ENCODE results near the gene TECR. TPM values are rescaled to one million over a fixed set of nuclear protein-coding genes. Genes with fewer than 3 reads are reported as not detected.
A peak's percentile ranks its signal among the peaks of the same experiment; 100 is the strongest.
"Not testable (repeated sequence)": the region's sequence is repeated elsewhere in the genome, so short reads cannot be mapped to it uniquely, and the experiment has no call there.

TECR gene
- total RNA-seq, 1 donor from 2014 or later: 177 TPM

- H3K4me1 Mint-ChIP-seq: peaks cover 15% of the 10 kb centered on the region
- TF ChIP-seq CTCF (conservative IDR thresholded peaks at IDR 0.05): no peak
- H3K9me3 Mint-ChIP-seq: no peaks in the 10 kb centered on the region
- peak; percentile 44 for DNase-seq (ENCODE audit: low read depth, low spot score)
- no peak overlapping the region for H3K27ac Mint-ChIP-seq (ENCODE audit: unreplicated experiment)
- no peaks in the 10 kb centered on the region for H3K27me3 Mint-ChIP-seq (ENCODE audit: low read depth)
- H3K4me3 Mint-ChIP-seq: no peak overlapping the region
- no peaks in the 10 kb centered on the region for H3K36me3 Mint-ChIP-seq (ENCODE audit: low read depth)
Measured at GRCh38 chr19:14536926-14537692, 7.7 kb downstream of the TECR start.

DNA sequence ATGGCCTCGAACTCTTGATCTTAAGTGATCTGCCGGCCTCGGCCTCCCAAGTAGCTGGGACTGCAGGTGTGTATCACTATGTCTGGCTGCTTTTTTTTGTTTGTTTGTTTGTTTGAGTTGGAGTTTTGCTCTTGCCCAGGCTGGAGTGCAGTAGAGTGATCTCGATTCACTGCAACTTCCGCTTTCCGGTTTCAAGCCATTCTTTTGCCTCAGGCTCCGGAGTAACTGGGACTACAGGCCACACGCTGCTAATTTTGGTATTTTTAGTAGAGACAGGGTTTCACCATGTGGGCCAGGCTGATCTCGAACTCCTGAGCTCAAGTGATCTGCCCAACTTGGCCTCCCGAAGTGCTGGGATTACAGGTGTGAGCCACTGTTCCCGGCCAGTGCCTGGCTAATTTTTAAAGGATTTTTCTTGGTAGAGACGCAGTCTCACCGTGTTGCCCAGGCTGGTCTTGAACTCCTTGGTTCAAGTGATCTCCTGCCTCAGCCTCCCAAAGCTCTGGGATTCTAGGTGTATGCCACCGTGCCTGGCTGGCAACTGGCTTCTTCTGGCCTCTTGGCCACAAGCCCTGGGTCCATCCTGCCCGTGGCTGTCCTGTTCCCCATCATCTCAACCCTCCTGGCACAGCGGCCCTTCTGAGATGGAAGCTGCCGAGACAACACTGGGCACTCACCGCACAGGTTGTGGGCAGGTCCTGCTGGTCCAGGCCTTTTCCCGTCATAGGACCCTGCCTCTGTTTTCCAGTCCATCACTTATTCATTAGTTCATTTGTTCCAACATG, 11.5 kb downstream of the TECR start:
- no peak for TF ChIP-seq CTCF (conservative IDR thresholded peaks at IDR 0.05)
- H3K4me3 Mint-ChIP-seq: no peak overlapping the region
- no peak for DNase-seq (ENCODE audit: low read depth, low spot score)
- H3K36me3 Mint-ChIP-seq (ENCODE audit: low read depth): no peaks in the 10 kb centered on the region
- peak overlapping the region; percentile 35 for H3K27ac Mint-ChIP-seq (ENCODE audit: unreplicated experiment)
- H3K9me3 Mint-ChIP-seq: no peaks in the 10 kb centered on the region
- H3K27me3 Mint-ChIP-seq (ENCODE audit: low read depth): no peaks in the 10 kb centered on the region
- peaks cover 10% of the 10 kb centered on the region for H3K4me1 Mint-ChIP-seq

DNA sequence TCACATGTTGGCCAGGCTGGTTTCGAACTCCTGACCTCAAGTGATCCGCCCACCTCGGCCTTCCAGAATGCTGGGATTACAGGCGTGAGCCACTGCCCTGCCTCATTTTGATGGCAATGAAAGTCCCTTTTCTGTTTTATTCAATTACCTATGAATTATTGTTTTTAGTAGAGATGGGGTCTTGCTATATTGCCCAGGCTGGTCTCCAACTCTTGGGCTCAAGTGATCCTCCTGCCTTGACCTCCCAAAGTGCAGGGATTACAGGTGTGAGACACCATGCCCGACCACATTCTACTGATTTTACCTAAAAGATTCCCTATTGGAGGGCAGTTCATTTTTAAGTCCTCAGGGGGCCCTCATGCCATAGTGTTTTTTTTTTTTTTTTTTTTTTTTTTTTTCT, 12.6 kb downstream of the TECR start:
- H3K4me1 Mint-ChIP-seq; H3K36me3 Mint-ChIP-seq (ENCODE audit: low read depth); H3K27ac Mint-ChIP-seq (ENCODE audit: unreplicated experiment); DNase-seq (ENCODE audit: low read depth, low spot score); H3K27me3 Mint-ChIP-seq (ENCODE audit: low read depth); H3K4me3 Mint-ChIP-seq; H3K9me3 Mint-ChIP-seq: not testable (repeated sequence)

GRCh38 chr19:14542711-14543328, 13.4 kb downstream of the TECR start:
- Mint-ChIP-seq H3K27me3 (ENCODE audit: low read depth) (no peaks in the 10 kb centered on the region), H3K9me3 (no peaks in the 10 kb centered on the region), H3K4me3 (no peak overlapping the region), H3K36me3 (ENCODE audit: low read depth) (no peaks in the 10 kb centered on the region), H3K27ac (ENCODE audit: unreplicated experiment) (no peak overlapping the region), H3K4me1 (no peaks in the 10 kb centered on the region)
- TF ChIP-seq CTCF (conservative IDR thresholded peaks at IDR 0.05): no peak
- no peak for DNase-seq (ENCODE audit: low read depth, low spot score)

DNA sequence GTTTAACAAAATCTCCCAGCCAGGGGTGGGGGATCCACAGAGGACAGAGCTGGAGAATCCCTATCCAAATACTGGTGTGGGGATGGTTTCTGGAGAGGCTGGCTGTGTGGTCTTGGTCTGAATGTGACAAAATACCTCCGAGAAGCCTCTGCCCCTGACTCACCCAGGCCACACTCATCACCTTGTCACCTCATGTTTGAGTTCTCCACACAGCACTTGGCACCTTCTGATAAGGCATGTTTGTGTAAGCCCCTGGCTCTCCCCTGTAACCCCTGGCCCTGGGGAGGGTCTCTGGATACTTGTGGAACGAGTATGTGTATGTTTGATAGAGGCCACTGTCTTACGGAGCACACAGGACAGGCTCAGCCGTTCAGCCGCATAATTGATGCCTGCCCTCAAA, 14.7 kb downstream of the TECR start:
- Mint-ChIP-seq H3K4me3 (no peak overlapping the region), H3K9me3 (no peaks in the 10 kb centered on the region), H3K36me3 (ENCODE audit: low read depth) (no peaks in the 10 kb centered on the region), H3K4me1 (no peaks in the 10 kb centered on the region), H3K27me3 (ENCODE audit: low read depth) (no peaks in the 10 kb centered on the region), H3K27ac (ENCODE audit: unreplicated experiment) (no peak overlapping the region)
- no peak for DNase-seq (ENCODE audit: low read depth, low spot score)
- TF ChIP-seq CTCF (conservative IDR thresholded peaks at IDR 0.05): no peak
